ENCODE results near the gene PLXNB3.

DNA sequence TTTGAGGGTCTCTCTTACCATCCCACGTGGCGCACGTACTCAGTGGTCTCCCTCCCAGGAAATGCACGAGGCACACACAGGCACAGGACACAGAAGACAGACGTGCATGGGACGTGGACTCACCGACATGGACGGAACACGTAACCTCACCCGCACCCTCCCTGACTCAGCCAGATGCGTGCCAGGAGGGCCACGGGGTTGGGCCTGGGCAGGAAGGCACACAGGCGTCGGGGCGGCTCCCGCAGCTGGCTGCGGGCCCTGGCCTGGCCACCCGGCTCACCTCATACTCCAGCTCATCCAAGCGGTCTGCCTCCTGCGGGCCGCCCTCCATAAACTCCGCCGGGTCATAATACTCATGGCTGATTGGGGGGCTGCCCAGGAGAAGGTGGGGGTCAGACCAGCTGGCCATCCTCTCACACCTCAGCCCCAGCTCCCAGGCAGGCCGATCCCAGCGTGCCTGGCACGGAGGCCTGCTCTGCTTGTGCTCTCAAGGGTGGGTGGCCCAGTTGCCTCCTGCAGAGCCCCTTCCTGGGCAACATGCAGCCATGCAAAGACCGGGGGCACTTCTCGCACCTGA lies 43.0 kb downstream of the PLXNB3 start:
- no peak for TF ChIP-seq BACH2 (CRISPR knock-in tag; IDR thresholded peaks at IDR 0.05; ENCODE audit: borderline replicate concordance)
- no peak for TF ChIP-seq RARB (CRISPR knock-in tag; IDR thresholded peaks at IDR 0.05)
- TF ChIP-seq PPARA (CRISPR knock-in tag; IDR thresholded peaks at IDR 0.05; ENCODE audit: borderline replicate concordance), result no peak
- TF ChIP-seq, protein P1, sequence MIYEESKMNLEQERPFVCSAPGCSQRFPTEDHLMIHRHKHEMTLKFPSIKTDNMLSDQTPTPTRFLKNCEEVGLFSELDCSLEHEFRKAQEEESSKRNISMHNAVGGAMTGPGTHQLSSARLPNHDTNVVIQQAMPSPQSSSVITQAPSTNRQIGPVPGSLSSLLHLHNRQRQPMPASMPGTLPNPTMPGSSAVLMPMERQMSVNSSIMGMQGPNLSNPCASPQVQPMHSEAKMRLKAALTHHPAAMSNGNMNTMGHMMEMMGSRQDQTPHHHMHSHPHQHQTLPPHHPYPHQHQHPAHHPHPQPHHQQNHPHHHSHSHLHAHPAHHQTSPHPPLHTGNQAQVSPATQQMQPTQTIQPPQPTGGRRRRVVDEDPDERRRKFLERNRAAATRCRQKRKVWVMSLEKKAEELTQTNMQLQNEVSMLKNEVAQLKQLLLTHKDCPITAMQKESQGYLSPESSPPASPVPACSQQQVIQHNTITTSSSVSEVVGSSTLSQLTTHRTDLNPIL (CRISPR knock-in tag; IDR thresholded peaks at IDR 0.05; ENCODE audit: low read depth), result no peak
- TF ChIP-seq, protein P2, sequence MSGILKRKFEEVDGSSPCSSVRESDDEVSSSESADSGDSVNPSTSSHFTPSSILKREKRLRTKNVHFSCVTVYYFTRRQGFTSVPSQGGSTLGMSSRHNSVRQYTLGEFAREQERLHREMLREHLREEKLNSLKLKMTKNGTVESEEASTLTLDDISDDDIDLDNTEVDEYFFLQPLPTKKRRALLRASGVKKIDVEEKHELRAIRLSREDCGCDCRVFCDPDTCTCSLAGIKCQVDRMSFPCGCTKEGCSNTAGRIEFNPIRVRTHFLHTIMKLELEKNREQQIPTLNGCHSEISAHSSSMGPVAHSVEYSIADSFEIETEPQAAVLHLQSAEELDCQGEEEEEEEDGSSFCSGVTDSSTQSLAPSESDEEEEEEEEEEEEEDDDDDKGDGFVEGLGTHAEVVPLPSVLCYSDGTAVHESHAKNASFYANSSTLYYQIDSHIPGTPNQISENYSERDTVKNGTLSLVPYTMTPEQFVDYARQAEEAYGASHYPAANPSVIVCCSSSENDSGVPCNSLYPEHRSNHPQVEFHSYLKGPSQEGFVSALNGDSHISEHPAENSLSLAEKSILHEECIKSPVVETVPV (CRISPR knock-in tag; IDR thresholded peaks at IDR 0.05), result no peak
